ENCODE measurements around the gene USH2A.

DNA sequence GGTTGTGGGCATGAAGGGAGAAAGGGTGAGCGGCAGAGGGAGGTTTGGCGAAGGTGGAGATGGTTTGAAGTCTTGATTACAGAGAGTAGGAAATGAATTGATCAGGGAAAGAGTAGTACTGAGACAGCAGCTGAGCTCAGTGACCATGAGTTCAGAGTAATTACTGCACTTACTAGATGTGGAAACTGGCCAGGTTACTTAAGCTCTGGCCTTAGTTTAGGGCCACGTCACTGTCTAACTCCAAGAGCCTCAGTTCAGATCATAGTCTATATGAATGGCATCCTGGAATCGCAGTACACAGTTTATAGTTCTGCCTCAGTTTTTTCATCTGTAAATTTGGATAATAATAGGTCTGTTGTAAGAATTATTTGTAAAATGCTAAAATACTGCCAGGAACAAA is 778.1 kb downstream of the USH2A start:
- TF ChIP-seq, protein P1, sequence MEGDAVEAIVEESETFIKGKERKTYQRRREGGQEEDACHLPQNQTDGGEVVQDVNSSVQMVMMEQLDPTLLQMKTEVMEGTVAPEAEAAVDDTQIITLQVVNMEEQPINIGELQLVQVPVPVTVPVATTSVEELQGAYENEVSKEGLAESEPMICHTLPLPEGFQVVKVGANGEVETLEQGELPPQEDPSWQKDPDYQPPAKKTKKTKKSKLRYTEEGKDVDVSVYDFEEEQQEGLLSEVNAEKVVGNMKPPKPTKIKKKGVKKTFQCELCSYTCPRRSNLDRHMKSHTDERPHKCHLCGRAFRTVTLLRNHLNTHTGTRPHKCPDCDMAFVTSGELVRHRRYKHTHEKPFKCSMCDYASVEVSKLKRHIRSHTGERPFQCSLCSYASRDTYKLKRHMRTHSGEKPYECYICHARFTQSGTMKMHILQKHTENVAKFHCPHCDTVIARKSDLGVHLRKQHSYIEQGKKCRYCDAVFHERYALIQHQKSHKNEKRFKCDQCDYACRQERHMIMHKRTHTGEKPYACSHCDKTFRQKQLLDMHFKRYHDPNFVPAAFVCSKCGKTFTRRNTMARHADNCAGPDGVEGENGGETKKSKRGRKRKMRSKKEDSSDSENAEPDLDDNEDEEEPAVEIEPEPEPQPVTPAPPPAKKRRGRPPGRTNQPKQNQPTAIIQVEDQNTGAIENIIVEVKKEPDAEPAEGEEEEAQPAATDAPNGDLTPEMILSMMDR (conservative IDR thresholded peaks at IDR 0.05; ENCODE audit: low read length), result no peak
- TF ChIP-seq EZH2phosphoT487 (IDR thresholded peaks at IDR 0.05; ENCODE audit: borderline replicate concordance), result no peak
